HG02970 (cell line): ENCODE results near the gene PMPCB.

Experiments
- ATAC-seq: cut with Tn5 transposase; IDR thresholded peaks from one replicate; pipeline ENCODE4 v1.9.1; 2021; ENCODE audit warnings: mild to moderate bottlenecking, moderate library complexity, moderate number of reproducible peaks; ENCODE audit not compliant: unreplicated experiment, low FRiP score

PMPCB gene

DNA sequence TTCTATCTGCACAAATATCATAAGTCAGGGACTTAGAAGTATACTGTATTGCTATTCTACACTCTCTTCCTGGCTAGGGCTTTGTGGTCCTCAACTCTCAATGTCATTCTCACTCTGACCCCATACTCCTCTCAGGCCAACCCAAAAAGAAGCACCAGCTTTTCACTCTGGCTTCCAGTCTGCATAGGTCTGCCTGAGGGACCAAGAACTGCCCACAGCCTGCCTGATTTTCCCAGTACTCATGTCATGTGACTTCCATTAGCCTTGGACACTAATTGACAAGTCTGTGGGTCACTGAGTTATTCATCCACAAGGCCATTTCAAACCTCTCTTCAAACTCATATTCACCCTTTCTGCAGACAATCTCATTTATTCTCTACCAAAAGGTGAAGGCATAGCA lies 19.8 kb downstream of the PMPCB start:
- no peak for ATAC-seq

DNA sequence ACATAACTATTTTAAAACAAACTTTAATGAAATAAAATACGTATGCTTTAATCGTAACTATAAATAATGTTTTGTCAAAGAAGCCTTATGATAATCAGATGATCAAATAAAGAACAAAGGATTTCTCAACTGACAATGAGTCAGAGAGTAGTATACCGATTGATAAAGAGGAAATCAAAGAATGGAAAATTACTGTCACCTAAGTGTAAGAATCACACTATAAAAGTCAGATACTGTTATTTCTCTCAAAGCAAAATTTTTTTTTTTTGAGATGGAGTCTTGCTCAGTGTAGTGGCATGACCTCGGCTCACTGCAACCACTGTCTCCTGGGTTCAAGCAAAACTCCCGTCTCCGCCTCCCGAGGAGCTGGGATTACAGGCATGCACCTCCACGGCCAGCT lies 28.5 kb downstream of the PMPCB start:
- ATAC-seq: no peak

DNA sequence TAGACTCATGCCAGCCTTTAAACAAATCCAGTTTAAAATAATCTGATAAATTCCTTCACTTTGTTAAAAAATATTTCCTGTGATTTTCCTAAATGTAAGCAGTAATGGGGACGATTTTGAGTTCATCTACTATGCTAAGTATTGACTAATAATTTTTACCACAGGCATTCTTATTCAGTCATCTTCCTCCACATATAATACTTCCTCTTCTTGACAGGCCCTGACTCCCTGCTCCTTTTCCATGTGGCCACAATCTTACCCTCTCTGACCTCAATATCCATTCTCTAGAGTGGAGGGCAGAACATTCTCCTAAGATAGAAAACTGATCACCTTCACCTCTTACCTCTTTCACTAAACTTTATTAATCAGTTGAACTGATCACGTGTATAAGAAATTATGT lies 39.5 kb downstream of the PMPCB start:
- ATAC-seq: no peak

DNA sequence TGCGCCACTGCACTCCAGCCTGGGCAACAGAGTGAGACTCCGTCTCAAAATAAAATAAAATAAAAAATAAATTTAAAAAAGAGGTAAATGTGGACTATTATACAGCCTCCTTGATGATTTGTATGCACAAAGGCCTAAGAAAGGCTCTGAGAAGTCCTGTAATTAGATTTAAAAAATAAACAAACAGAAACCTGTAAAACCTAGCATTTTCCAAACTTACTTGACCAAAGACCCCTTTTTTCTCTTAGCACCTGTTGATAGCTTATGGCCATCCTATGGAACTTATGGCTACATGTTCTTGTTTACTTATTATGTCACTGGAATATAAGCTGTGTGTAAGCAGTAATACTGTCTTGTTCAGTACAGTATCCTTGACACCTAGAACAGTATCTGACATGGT lies 41.6 kb downstream of the PMPCB start:
- no peak for ATAC-seq

DNA sequence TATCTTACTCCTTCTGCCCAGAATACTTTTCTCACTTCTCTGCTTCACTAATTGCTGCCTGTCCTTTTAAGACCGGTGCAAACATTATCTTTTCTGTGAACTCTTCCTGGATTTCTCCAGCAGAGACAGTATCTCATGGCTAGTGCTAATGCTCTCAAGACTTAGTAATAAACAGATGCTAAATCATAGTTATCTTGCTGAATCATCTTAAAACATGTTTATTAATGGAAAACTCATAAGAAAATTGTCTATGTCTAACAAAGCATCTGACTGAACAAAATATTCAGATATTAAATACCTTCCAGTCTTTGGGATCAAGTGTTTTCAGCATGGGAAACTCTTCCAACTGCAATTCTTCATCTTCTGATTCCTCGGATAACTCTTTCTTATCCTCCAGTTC lies 44.2 kb downstream of the PMPCB start:
- no peak for ATAC-seq

DNA sequence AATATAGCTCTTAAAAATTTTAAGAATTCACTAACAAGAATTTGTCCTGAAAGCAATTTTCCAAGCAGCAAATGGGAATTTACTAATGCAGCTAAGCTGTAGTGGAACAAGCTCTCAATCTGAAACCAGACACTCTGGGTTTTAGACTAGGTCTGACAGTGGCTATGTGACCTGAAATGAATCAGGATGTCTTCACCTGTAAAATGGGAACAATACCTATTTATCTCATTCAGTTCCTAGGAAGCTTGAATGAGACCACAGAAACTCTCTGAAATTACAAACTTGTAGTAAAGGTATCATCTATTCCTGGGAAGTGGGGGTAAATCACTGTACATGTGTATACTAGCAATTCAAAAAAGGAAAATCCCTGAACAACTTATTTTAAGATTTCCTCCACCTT lies 46.1 kb downstream of the PMPCB start:
- ATAC-seq: no peak

DNA sequence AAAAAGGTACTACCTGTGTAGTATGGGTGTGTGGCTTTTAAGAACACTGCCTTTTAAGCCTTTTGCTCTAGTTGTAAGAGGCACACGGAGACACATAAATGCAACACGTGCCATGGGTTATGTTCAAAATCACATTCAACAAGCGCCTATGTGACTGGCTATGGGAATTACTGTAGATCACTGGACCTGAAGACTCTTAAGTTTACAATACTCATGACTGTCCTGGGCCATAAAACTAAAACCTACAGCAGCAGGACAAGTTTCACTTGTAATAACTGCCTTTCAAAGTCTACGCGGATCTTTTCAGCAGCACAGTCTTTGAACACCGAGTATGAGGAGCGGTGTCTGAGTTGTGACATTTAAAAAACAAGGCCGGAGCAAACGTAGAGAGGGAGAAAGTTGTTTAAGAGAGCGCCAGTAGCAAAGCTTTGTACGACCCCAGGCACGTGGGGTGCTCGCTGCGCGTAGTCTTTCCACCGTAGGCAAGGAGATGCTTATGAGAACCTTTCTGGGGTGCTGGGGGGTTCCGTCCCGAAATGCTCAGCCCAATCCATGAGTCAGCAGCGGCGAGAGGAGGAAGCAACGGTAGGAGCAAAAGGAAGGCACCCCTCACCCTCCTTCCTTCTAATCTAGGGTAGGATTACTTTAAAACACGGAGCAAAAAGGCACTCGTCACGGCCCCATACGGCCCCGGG lies 46.7 kb downstream of the PMPCB start:
- ATAC-seq: no peak

DNA sequence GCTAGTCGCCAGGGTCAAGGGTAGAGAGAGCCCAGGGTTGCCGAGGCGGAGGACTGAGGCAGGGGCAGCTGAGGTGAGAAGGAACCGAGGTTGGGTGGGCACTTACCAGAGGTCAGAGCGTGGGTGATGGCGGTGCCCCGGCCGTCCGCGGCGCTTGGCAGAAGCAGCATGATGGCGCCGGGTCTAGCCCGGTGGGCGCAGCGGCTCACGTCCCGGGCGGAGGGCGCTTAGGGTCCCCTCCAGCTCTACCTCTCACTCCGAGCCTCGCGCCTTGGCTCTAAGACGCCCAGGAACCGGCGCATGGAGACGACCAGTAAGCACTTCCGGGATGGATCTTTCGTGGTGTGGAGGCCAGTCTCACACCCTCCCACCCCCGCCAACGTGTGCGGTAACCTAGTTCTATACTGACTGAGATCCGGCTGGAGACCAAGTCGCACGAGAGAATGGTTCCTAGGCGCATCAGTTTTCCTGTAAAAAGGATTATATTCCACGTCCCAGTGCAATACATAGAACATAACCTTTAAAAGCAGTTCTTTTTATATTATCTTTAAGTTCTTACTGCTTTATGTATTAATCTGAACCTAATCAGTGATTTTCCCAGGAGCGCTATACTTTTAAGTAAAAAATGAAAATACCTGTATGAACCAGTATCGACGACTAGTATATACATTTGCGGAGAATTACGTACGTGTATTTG lies 47.4 kb downstream of the PMPCB start, which contains the start of gene DNAJC2:
Gene DNAJC2, minus strand, starts transcription at position 315 of the 697 bp plus-strand sequence. Its CDS starts 145 bp downstream, at position 170.
- ATAC-seq: peak; percentile 88

DNA sequence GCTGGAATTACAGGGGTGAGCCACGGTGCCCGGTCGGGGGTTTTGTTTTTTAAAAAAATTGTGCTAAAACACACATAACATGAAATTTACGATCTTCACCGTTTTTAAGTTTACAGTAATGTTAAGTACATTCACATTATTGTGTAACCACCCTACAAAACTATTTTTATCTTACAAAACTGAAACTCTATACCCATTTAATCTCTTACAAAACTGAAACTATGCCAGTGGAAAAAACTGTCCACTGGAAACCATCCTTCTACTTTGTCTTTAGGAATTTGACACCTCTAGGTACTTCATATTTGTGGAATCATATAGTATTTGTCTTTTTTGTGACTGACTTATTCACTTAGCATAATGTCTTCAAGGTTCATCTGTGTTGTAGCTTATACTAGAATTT lies 49.2 kb downstream of the PMPCB start:
- no peak for ATAC-seq

DNA sequence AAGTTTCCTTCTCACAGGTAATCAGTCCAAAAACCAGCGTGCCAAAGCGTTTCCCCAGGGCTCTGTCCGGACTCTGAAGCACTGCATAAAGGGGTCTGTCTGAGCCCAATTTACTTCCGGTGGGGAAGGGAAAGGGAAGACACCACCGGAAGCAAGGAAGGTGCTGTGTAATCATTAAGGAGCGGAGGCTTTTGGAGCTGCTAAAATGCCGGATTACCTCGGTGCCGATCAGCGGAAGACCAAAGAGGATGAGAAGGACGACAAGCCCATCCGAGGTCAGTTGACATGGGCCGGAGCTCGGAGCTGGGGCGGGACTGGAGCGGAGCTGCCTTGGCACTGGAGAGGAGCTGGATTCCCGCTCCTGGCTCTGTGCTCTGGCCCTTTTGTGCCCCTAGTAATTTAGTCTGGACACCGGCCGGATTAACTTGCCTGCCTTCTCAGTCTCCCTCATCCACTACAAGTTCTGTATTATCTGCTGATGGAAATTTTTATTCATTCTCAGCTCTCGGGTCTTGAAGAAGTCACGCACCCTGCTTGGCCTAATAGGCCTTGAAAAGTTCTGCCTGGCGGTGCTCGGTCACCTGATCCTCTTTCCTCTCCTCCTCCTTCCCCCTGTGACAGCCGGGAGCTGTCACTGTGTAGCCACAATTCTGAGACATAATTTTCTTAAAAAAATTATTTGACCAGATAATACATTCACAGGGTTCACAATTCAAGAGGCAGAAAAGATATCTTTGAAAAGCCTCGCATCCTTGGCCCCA lies 50.5 kb downstream of the PMPCB start, which contains the start of gene PSMC2:
Gene PSMC2, plus strand, starts transcription at position 137 of the 761 bp plus-strand sequence. Its CDS starts 69 bp downstream, at position 206.
- peak; percentile 58 for ATAC-seq

DNA sequence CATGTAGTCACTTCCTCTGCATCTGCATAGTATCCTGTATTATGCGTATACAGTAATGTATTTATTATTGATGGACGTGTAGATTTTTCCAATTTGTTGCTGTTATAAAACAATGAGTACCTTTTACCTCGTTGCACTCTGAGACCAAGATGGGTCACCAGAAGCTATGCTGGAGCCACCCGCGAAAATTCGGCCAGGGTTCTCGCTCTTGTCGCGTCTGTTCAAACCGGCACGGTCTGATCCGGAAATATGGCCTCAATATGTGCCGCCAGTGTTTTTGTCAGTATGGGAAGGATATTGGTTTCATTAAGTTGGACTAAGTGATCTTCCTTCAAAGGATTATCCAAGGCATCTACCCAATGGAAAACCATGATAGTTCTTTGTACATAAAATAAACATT lies 51.2 kb downstream of the PMPCB start:
- ATAC-seq: no peak

DNA sequence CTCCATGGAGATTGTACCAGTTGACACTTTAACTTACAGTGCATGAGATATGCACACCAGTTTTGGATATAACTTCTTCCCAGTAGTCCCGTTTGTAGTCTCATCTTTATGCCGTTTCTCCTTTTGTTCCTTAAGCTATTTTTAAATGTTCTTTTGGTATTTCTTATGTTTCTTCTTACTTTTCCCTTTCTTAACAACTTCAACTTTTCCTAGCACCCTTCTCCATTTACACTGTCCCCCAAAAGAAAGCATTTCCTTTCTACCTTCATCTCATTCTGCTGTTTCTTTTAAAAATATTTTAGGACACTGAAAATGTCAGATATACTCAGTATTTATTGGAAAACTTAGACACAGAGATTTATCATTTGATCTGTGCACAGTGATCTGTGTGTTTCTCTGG lies 51.7 kb downstream of the PMPCB start:
- no peak for ATAC-seq

DNA sequence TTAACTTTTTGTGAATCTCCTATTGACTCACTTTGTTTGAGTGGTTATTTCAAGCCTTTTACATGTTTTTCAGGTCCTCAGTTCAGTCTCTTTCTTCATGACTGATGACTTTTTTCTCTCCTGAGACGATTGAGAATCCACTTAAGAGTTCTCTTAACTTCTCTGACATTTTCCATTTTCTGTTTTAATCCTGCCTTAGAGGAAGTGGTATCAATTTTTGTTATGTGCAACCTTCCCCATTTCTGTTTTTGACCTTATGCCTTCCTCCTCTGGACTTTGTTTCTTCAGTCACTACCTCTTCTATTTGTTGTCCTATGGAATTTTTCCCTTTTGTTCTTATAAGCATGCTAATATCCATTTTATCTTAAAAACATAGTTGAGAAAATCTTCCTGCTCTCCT lies 52.6 kb downstream of the PMPCB start:
- no peak for ATAC-seq
